HG02759 (cell line): Measurements from ENCODE around the gene FAM118A.
"Not testable (repeated sequence)": the region's sequence is repeated elsewhere in the genome, so short reads cannot be mapped to it uniquely, and the experiment has no call there.

Source experiments
- ATAC-seq: cut with Tn5 transposase; IDR thresholded peaks from one replicate; pipeline ENCODE4 v1.9.1; 2021; ENCODE audit warnings: mild to moderate bottlenecking, moderate library complexity; ENCODE audit not compliant: unreplicated experiment

FAM118A gene

GRCh38 chr22:45359627-45360026 is 49.9 kb downstream of the FAM118A start:
- ATAC-seq: no peak

DNA sequence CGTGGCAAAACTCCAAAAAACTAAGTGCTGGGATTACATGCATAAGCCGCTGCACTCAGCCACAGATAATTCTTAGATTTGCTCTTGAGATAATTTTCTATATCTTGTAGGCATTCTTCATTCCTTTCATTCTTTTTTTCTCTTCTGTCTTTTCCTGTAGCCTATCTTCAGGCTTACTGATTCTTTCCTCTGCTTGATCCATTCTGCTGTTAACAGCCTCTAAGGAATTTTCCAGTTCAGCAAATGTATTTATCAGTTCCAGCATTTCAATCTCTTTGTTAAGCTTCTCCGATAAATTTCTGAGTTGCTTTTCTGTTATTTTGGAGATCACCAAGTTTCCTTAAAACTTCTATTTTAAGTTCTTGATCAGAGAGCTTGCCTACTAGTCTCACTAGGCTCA is 57.0 kb downstream of the FAM118A start:
- ATAC-seq: no peak

DNA sequence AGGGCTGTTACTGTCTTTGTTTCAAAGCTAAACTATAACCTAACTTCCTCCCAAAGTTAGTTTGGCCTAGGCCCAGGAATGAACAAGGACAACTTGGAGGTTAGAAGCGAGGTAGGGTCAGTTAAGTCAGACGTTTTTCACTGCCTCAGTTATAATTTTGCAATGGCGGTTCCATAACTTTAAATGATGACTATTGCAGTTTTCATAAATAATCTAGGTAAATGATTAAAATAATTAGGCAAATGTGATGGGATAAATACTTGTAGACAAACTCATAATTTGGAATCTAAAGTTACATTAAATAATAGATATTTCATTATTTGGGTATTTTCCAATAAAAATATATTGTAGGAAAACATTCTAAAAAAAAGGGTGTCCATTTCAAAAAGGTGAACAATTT is 63.9 kb downstream of the FAM118A start:
- ATAC-seq: not testable (repeated sequence)

GRCh38 chr22:45376009-45376408 is 66.3 kb downstream of the FAM118A start:
- ATAC-seq: no peak

GRCh38 chr22:45376703-45377102 is 67.0 kb downstream of the FAM118A start:
- no peak for ATAC-seq

DNA sequence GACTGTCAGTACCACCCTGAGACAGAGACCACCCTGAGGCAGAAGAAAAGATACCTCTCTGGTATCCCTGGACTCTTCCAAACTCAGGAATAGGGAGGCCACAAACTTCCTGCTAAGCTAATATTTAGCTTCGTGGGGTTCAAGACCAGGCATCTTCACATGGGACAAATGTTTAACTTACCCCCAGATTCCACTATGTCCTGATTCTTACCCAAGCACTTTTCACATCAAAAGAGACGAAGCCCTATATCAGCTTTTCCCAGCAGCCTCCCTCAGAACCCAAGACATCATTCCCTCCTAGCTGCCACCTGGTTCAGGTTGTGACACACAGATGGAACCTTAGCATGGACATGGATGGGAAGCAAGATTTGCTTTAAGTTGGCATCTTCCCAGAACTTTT is 71.6 kb downstream of the FAM118A start:
- no peak for ATAC-seq

DNA sequence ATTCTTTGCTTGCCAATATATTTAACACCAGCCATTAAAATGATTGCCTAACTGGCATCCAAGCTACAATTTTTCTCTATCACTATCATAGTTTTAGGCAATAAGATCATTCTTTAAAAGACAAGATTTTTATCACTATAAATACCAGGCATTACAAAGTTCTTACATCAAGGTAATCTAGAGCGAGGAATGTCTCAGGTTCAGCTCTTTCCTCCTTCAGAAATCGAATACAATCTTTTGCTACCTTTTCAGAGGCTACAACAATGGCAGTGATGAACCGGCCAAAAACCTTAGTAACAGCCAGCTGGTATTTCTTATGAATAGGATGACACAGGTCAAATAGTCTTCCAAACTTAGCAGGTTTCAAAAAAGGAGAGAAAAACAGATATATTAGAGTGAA is 79.8 kb downstream of the FAM118A start:
- no peak for ATAC-seq
